ENCODE results near the gene MSI2. TPM values are rescaled to one million over a fixed set of nuclear protein-coding genes. Genes with fewer than 3 reads are reported as not detected.

Gene MSI2
- total RNA-seq, 1 donor from 2014 or later = 67.9 TPM

GRCh38 chr17:57697891-57698711, 441.8 kb downstream of the MSI2 start:
- DNase-seq (ENCODE audit: low read depth) (no peak), FAIRE-seq (no peak)

DNA sequence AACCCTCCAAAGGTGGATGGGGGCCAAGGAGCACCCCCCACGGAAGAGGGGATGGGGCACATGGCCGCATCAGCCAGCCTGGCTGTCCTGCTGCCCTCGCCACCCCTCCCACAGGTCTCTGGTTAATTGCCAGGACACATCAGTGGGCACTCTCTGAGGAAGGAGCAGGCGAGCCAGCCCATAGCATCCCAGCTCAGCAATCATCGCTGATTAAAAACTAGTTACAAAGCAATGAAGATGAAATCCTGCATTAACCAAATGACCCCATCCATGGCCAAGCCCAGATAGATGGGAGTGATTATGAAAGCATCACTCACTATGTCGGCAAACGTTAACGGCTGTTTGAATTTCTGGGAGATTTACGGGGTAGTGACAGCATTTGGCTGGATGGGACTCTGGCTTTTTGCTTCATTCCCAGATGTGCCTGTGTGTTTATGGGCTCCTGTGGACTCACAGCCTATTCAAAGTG, 443.5 kb downstream of the MSI2 start:
- Histone ChIP-seq H3K27ac (ENCODE audit: low read depth, low read length) (no peak overlapping the region), H3K9me3 (ENCODE audit: insufficient read depth, low read depth, low read length) (no peaks in the 10 kb centered on the region), H3K4me1 (ENCODE audit: insufficient read depth, low read length) (no peaks in the 10 kb centered on the region), H3K4me3 (ENCODE audit: insufficient read depth, low read depth, low read length) (no peak overlapping the region), H3K27me3 (ENCODE audit: insufficient read depth, low read length) (no peaks in the 10 kb centered on the region), H4K20me1 (ENCODE audit: insufficient read depth, low read length) (no peaks in the 10 kb centered on the region), H2AFZ (ENCODE audit: low read depth, low read length) (no peak overlapping the region), H3K79me2 (ENCODE audit: insufficient read depth, low read length) (no peaks in the 10 kb centered on the region), H3K4me2 (ENCODE audit: low read length) (no peak overlapping the region), H3K9ac (ENCODE audit: low read length) (no peak overlapping the region), H3K36me3 (ENCODE audit: insufficient read depth, low read length) (no peaks in the 10 kb centered on the region)
- Mint-ChIP-seq H3K27me3 (ENCODE audit: low read depth, unreplicated experiment) (peaks cover 3% of the 10 kb centered on the region), H3K27ac (ENCODE audit: unreplicated experiment) (no peak overlapping the region), H3K36me3 (ENCODE audit: low read depth, unreplicated experiment) (no peaks in the 10 kb centered on the region), H3K9me3 (ENCODE audit: unreplicated experiment) (peaks cover 4% of the 10 kb centered on the region), H3K4me3 (ENCODE audit: unreplicated experiment) (no peak overlapping the region), H3K4me1 (ENCODE audit: low read depth, unreplicated experiment) (no peaks in the 10 kb centered on the region)
- DNase-seq (ENCODE audit: low read depth) (no peak), FAIRE-seq (no peak)
- TF ChIP-seq CTCF (IDR thresholded peaks at IDR 0.05; ENCODE audit: insufficient read depth, low read depth, low read length) (no peak), EZH2 (IDR thresholded peaks at IDR 0.05; ENCODE audit: insufficient read depth, low read length) (no peak)

More at GRCh38 chr17:57697891-57698711, 441.8 kb downstream of the MSI2 start:
- Histone ChIP-seq H3K27me3 (ENCODE audit: insufficient read depth, low read length) (no peaks in the 10 kb centered on the region), H4K20me1 (ENCODE audit: insufficient read depth, low read length) (no peaks in the 10 kb centered on the region), H3K79me2 (ENCODE audit: insufficient read depth, low read length) (no peaks in the 10 kb centered on the region), H3K36me3 (ENCODE audit: insufficient read depth, low read length) (no peaks in the 10 kb centered on the region), H2AFZ (ENCODE audit: low read depth, low read length) (no peak overlapping the region), H3K9ac (ENCODE audit: low read length) (no peak overlapping the region), H3K9me3 (ENCODE audit: insufficient read depth, low read depth, low read length) (no peaks in the 10 kb centered on the region), H3K4me1 (ENCODE audit: insufficient read depth, low read length) (no peaks in the 10 kb centered on the region), H3K4me2 (ENCODE audit: low read length) (no peak overlapping the region), H3K4me3 (ENCODE audit: insufficient read depth, low read depth, low read length) (no peak overlapping the region), H3K27ac (ENCODE audit: low read depth, low read length) (no peak overlapping the region)
- peaks cover 6% of the 10 kb centered on the region for H3K9me3 Mint-ChIP-seq (ENCODE audit: unreplicated experiment)
- no peak overlapping the region for H3K27ac Mint-ChIP-seq (ENCODE audit: unreplicated experiment)
- peaks cover 3% of the 10 kb centered on the region for H3K27me3 Mint-ChIP-seq (ENCODE audit: low read depth, unreplicated experiment)
- no peaks in the 10 kb centered on the region for H3K4me1 Mint-ChIP-seq (ENCODE audit: low read depth, unreplicated experiment)
- TF ChIP-seq CTCF (IDR thresholded peaks at IDR 0.05; ENCODE audit: insufficient read depth, low read depth, low read length) (no peak), EZH2 (IDR thresholded peaks at IDR 0.05; ENCODE audit: insufficient read depth, low read length) (no peak)
- H3K4me3 Mint-ChIP-seq (ENCODE audit: unreplicated experiment) = no peak overlapping the region
- no peaks in the 10 kb centered on the region for H3K36me3 Mint-ChIP-seq (ENCODE audit: low read depth, unreplicated experiment)

DNA sequence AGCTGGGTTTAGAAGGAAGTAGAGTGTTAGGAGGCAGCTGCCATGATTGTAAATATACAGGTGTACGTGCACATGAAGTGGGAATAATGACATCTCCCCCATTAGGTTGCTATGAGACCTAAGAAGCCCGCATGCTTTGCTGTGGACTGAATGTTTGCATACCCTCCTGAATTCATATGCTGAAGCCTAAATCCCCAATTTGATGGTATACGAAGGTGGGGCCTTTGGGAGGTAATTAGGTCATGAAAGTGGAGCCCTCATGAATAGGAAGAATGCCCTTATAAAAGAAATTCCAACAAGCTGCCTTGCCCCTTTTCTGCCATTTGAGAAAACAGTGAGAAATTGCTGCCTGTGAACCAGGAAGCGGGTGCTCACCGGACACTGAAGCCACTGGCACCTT, 444.8 kb downstream of the MSI2 start:
- H2AFZ ChIP-seq (ENCODE audit: low read depth, low read length) = no peak overlapping the region
- Mint-ChIP-seq H3K9me3 (ENCODE audit: unreplicated experiment) (no peaks in the 10 kb centered on the region), H3K36me3 (ENCODE audit: low read depth, unreplicated experiment) (no peaks in the 10 kb centered on the region), H3K27me3 (ENCODE audit: low read depth, unreplicated experiment) (peaks cover 8% of the 10 kb centered on the region), H3K4me1 (ENCODE audit: low read depth, unreplicated experiment) (no peaks in the 10 kb centered on the region), H3K4me3 (ENCODE audit: unreplicated experiment) (no peak overlapping the region), H3K27ac (ENCODE audit: unreplicated experiment) (no peak overlapping the region)
- H3K36me3 ChIP-seq (ENCODE audit: insufficient read depth, low read length) = no peaks in the 10 kb centered on the region
- H4K20me1 ChIP-seq (ENCODE audit: insufficient read depth, low read length) = no peaks in the 10 kb centered on the region
- H3K9me3 ChIP-seq (ENCODE audit: insufficient read depth, low read depth, low read length) = no peaks in the 10 kb centered on the region
- H3K27ac ChIP-seq (ENCODE audit: low read depth, low read length) = no peak overlapping the region
- no peaks in the 10 kb centered on the region for H3K4me1 ChIP-seq (ENCODE audit: insufficient read depth, low read length)
- no peak overlapping the region for H3K9ac ChIP-seq (ENCODE audit: low read length)
- H3K4me3 ChIP-seq (ENCODE audit: insufficient read depth, low read depth, low read length) = no peak overlapping the region
- H3K79me2 ChIP-seq (ENCODE audit: insufficient read depth, low read length) = no peaks in the 10 kb centered on the region
- no peak overlapping the region for H3K4me2 ChIP-seq (ENCODE audit: low read length)
- TF ChIP-seq EZH2 (IDR thresholded peaks at IDR 0.05; ENCODE audit: insufficient read depth, low read length) (no peak), CTCF (IDR thresholded peaks at IDR 0.05; ENCODE audit: insufficient read depth, low read depth, low read length) (no peak)
- no peak for FAIRE-seq
- no peak for DNase-seq (ENCODE audit: low read depth)
- peaks cover 4% of the 10 kb centered on the region for H3K27me3 ChIP-seq (ENCODE audit: insufficient read depth, low read length)
